Mononuclear cell (primary cell): ENCODE data around the gene STRBP. TPM values are rescaled to one million over a fixed set of nuclear protein-coding genes. Genes with fewer than 3 reads are reported as not detected.
A peak's percentile ranks its signal among the peaks of the same experiment; 100 is the strongest.
"Not testable (repeated sequence)": the region's sequence is repeated elsewhere in the genome, so short reads cannot be mapped to it uniquely, and the experiment has no call there.

Source experiments
- H3K27me3 ChIP-seq: 2 replicates; pipeline ENCODE4 v1.6.0; 2011; ENCODE audit warnings: low read length, control low read depth; ENCODE audit not compliant: insufficient read depth
- H3K4me1 ChIP-seq: 2 replicates; pipeline ENCODE4 v1.5.1; 2011; ENCODE audit warnings: mild to moderate bottlenecking, low read length, control low read depth; ENCODE audit not compliant: insufficient read depth
- H3K4me3 ChIP-seq: 2 replicates; pipeline ENCODE4 v1.5.1; 2011; ENCODE audit warnings: mild to moderate bottlenecking, low read length, moderate library complexity
- H3K9me3 ChIP-seq: 2 replicates; pipeline ENCODE4 v1.5.1; 2011; ENCODE audit warnings: low read depth, mild to moderate bottlenecking, control low read depth, low read length
- total RNA-seq: library from RNA; depleted of rRNA; stranded (reverse); fragments of >200 nt; gene quantifications from one replicate; pipeline ENCODE4 v1.2.3, GENCODE V29; 2012

The STRBP gene
- total RNA-seq, 1 donor, result 13.6 TPM

GRCh38 chr9:123296174-123296573 is 27.8 kb upstream of the STRBP start:
- no peaks in the 10 kb centered on the region for H3K27me3 ChIP-seq
- H3K4me1 ChIP-seq, result no peaks in the 10 kb centered on the region
- no peak overlapping the region for H3K4me3 ChIP-seq
- no peaks in the 10 kb centered on the region for H3K9me3 ChIP-seq

GRCh38 chr9:123291736-123292135 is 23.4 kb upstream of the STRBP start:
- H3K4me1 ChIP-seq, result no peaks in the 10 kb centered on the region
- H3K9me3 ChIP-seq, result no peaks in the 10 kb centered on the region
- no peaks in the 10 kb centered on the region for H3K27me3 ChIP-seq
- no peak overlapping the region for H3K4me3 ChIP-seq

DNA sequence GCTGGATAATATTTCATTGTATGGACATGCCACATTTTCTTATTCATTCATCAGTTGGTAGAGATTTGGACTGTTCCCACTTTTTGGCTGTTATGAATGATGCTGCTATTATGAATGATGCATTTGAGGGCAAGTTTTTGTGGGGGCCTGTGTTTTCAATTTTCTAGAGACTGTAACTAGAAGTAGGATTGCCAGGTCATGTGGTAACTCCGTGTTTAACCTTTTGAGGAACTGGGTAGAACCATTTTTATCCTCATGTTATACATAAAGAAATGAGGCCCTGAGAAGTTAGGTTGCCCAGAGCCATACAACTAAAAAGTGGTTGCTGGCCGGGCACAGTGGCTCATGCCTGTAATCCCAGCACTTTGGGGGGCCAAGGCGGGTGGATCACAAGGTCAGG is 22.4 kb upstream of the STRBP start:
- Histone ChIP-seq H3K9me3 (no peaks in the 10 kb centered on the region), H3K4me3 (no peak overlapping the region), H3K4me1 (no peaks in the 10 kb centered on the region), H3K27me3 (no peaks in the 10 kb centered on the region)

- Histone ChIP-seq H3K27me3 (no peaks in the 10 kb centered on the region), H3K4me1 (no peaks in the 10 kb centered on the region), H3K4me3 (no peak overlapping the region), H3K9me3 (no peaks in the 10 kb centered on the region)
These were observed 19.3 kb upstream of the STRBP start for GRCh38 chr9:123287639-123288038.

GRCh38 chr9:123286324-123286723 is 17.9 kb upstream of the STRBP start:
- Histone ChIP-seq H3K27me3 (no peaks in the 10 kb centered on the region), H3K9me3 (no peaks in the 10 kb centered on the region), H3K4me3 (no peak overlapping the region), H3K4me1 (no peaks in the 10 kb centered on the region)

DNA sequence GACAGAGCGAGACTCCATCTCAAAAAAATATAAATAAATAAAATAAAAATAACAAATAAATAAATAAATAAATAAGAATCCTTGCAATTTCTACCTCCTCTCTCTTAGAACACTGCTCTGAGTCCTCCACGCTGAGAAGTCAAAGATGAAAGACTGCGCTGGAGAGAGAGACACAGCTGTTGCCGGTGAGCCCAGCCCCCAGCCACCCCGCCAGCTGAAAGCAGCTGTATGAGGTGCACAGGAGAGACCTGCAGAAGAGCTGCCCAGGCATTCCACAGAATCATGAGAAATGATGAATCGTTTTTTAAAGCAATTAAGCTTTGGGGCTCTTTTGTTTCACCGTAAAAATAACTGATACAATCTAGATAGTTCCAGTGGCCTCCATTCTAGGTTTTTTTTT is 16.3 kb upstream of the STRBP start:
- Histone ChIP-seq H3K27me3 (no peaks in the 10 kb centered on the region), H3K4me1 (no peaks in the 10 kb centered on the region), H3K4me3 (no peak overlapping the region), H3K9me3 (no peaks in the 10 kb centered on the region)

DNA sequence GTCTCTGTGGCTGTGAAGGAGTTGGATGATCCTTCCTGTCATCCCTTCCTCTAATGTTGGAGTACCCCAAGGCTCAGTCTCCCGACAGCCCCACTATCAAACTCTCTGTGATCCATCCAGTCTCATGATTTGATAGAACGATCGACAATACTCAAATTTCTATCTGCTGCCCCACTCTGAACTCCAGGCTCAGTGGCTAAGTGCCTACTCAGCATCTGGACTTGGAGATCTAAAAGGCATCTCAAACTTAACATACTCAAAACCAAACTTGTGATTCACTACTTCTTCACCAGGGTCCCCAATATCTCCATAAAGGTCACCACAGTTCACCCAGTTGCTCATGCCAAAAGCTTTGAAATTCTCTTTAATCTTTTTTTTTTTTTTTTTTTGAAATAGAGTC is 15.1 kb upstream of the STRBP start:
- Histone ChIP-seq H3K4me3 (no peak overlapping the region), H3K27me3 (no peaks in the 10 kb centered on the region), H3K4me1 (no peaks in the 10 kb centered on the region), H3K9me3 (no peaks in the 10 kb centered on the region)

DNA sequence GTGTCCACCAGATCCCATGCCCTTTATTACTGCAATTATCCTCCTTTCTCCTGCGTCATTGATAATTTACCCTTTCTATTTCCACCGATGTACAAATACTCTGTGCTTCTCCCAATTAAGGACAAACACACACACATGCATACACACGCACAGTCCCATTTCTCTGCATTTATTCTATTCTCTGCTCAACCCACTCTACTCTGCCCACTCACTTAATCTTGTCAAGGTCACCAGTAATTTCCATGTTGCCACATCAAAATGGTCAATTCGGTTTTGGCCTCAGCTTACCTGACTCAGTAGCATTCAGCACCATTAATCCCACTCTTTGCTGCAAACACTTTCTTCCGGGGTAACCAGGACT is 14.6 kb upstream of the STRBP start:
- Histone ChIP-seq H3K4me3 (no peak overlapping the region), H3K27me3 (no peaks in the 10 kb centered on the region), H3K4me1 (no peaks in the 10 kb centered on the region), H3K9me3 (no peaks in the 10 kb centered on the region)

GRCh38 chr9:123282362-123283047 is 14.1 kb upstream of the STRBP start:
- no peaks in the 10 kb centered on the region for H3K9me3 ChIP-seq
- no peaks in the 10 kb centered on the region for H3K27me3 ChIP-seq
- H3K4me3 ChIP-seq, result no peak overlapping the region
- no peaks in the 10 kb centered on the region for H3K4me1 ChIP-seq

GRCh38 chr9:123281659-123282350 is 13.4 kb upstream of the STRBP start:
- Histone ChIP-seq H3K27me3 (no peaks in the 10 kb centered on the region), H3K4me3 (no peak overlapping the region), H3K4me1 (no peaks in the 10 kb centered on the region), H3K9me3 (no peaks in the 10 kb centered on the region)

- not testable (repeated sequence) for H3K27me3 ChIP-seq, H3K4me1 ChIP-seq, H3K9me3 ChIP-seq, H3K4me3 ChIP-seq
These were observed 10.6 kb upstream of the STRBP start for GRCh38 chr9:123278879-123279493.

DNA sequence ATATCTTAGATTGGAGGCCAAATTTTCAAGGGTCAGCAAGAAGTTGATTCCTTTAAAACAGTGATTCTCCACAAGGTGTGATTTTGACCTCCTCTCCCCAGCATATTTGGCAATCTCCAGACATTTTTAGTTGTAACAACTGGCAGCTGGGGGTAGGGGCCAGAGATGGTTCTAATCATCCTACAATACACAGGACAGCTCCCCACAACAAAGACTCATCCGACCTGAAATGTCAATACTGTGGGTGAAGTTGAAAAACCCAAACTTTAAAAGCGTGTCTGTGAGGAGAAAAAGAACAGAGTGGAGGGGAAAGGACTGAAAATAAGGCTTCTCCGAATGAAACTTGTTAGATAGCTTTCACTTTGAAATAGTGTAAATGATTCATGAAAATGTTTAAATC is 10.0 kb upstream of the STRBP start:
- H3K4me3 ChIP-seq, result no peak overlapping the region
- no peaks in the 10 kb centered on the region for H3K9me3 ChIP-seq
- H3K27me3 ChIP-seq, result no peaks in the 10 kb centered on the region
- peaks cover 6% of the 10 kb centered on the region for H3K4me1 ChIP-seq

DNA sequence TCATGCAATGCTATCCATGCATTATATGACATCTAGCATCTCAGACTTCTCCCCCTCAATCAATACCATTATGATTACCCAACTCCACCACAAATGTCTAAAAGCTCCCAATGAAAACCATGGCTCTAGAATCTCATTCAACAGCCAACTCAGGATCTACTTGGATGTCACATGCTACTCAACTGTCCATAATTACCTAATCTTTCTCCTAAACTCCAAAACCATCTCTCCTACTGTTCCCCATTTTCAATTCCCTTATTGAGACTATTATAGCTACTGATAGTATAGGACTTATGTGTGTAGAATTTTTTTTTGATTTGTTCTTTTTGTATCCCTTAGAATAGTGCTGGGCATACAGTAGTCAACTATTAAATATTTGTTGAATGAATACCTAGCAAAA is 8.2 kb upstream of the STRBP start:
- Histone ChIP-seq H3K4me1 (peaks cover 6% of the 10 kb centered on the region), H3K27me3 (no peaks in the 10 kb centered on the region), H3K4me3 (no peak overlapping the region), H3K9me3 (no peaks in the 10 kb centered on the region)

GRCh38 chr9:123271133-123271532 is 2.7 kb upstream of the STRBP start:
- H3K4me3 ChIP-seq, H3K9me3 ChIP-seq: not testable (repeated sequence)
- peaks cover 27% of the 10 kb centered on the region for H3K4me1 ChIP-seq

GRCh38 chr9:123269281-123269680 is 895 bp upstream of the STRBP start:
- Histone ChIP-seq H3K4me1 (peaks cover 23% of the 10 kb centered on the region), H3K4me3 (peak overlapping the region; percentile 56), H3K27me3 (no peaks in the 10 kb centered on the region), H3K9me3 (no peaks in the 10 kb centered on the region)

More at GRCh38 chr9:123271133-123271532, 2.7 kb upstream of the STRBP start:
- H3K27me3 ChIP-seq, result not testable (repeated sequence)

- peaks cover 26% of the 10 kb centered on the region for H3K4me1 ChIP-seq
- H3K4me3 ChIP-seq, result peak overlapping the region; percentile 56
- no peaks in the 10 kb centered on the region for H3K27me3 ChIP-seq
- no peaks in the 10 kb centered on the region for H3K9me3 ChIP-seq
These were observed 254 bp downstream of the STRBP start for GRCh38 chr9:123268199-123268464.
